ENCODE data around the gene TRIM37. TPM values are rescaled to one million over a fixed set of nuclear protein-coding genes. Genes with fewer than 3 reads are reported as not detected.
"Not testable (repeated sequence)": the region's sequence is repeated elsewhere in the genome, so short reads cannot be mapped to it uniquely, and the experiment has no call there.

The TRIM37 gene
- total and polyA plus RNA-seq, 3 experiments from 2014 or later: 11.4 to 30.6 (median 27.7) TPM

- peaks cover 16 to 29% (median 22%) of the 10 kb centered on the region in 3 donors for H3K4me1 Mint-ChIP-seq
- H3K27me3 Mint-ChIP-seq; H3K9me3 ChIP-seq (ENCODE audit: low read length); H3K27ac Mint-ChIP-seq; H3K4me3 Mint-ChIP-seq; H3K4me3 ChIP-seq (ENCODE audit: low read length); DNase-seq; H3K27me3 ChIP-seq (ENCODE audit: insufficient read depth, low read length, poor library complexity, severe bottlenecking); H3K27ac ChIP-seq (ENCODE audit: low read depth, low read length); H3K4me1 ChIP-seq (ENCODE audit: insufficient read depth, low read length); CTCF ChIA-PET; H3K9me3 Mint-ChIP-seq; POLR2A ChIA-PET: not testable (repeated sequence)
- peaks cover 0 to 44% (median 10%) of the 10 kb centered on the region in 3 donors for H3K36me3 Mint-ChIP-seq
- peaks cover 12% of the 10 kb centered on the region for H3K36me3 ChIP-seq (ENCODE audit: insufficient read depth, low read length)
Measured at GRCh38 chr17:59090593-59090992, 16.1 kb downstream of the TRIM37 start.

DNA sequence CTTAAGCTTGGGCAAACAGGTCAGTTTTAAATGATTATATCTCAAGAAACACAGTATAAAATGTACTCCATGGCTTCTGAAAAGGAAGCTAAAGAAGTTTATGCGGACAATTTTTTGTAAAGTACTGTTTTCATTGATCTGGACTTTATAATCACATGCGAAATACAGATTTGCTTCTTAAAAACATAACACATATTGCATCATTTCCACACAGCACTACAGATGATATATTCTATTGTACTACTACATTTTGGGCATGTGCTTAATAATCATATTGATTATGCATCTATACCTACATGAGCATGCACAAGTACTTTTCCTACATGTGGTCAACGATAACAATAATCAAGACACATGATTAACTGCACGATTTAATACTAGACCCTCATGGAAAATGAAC lies 22.5 kb downstream of the TRIM37 start:
- H3K27me3 ChIP-seq (ENCODE audit: insufficient read depth, low read length, poor library complexity, severe bottlenecking): no peaks in the 10 kb centered on the region
- Mint-ChIP-seq H3K36me3 (peaks cover 0 to 60% (median 20%) of the 10 kb centered on the region in 3 donors), H3K27ac (no peak overlapping the region), H3K4me1 (peaks cover 1 to 10% (median 6%) of the 10 kb centered on the region in 3 donors), H3K27me3 (no peaks in the 10 kb centered on the region), H3K4me3 (no peak overlapping the region), H3K9me3 (no peaks in the 10 kb centered on the region)
- DNase-seq: no peak
- ChIA-PET CTCF (no interaction called here), POLR2A (no interaction called here)
- H3K9me3 ChIP-seq (ENCODE audit: low read length): no peaks in the 10 kb centered on the region
- no peak overlapping the region for H3K27ac ChIP-seq (ENCODE audit: low read depth, low read length)
- no peak overlapping the region for H3K4me3 ChIP-seq (ENCODE audit: low read length)
- H3K4me1 ChIP-seq (ENCODE audit: insufficient read depth, low read length): no peaks in the 10 kb centered on the region
- H3K36me3 ChIP-seq (ENCODE audit: insufficient read depth, low read length): peaks cover 39% of the 10 kb centered on the region

GRCh38 chr17:59074494-59074893 lies 32.2 kb downstream of the TRIM37 start:
- POLR2A ChIA-PET: no interaction called here
- no peaks in the 10 kb centered on the region for H3K9me3 ChIP-seq (ENCODE audit: low read length)
- CTCF ChIA-PET: no interaction called here
- Mint-ChIP-seq H3K4me3 (no peak overlapping the region), H3K4me1 (no peaks in the 10 kb centered on the region), H3K27ac (no peak overlapping the region), H3K27me3 (no peaks in the 10 kb centered on the region), H3K36me3 (peaks cover 16 to 72% (median 27%) of the 10 kb centered on the region in 3 donors), H3K9me3 (no peaks in the 10 kb centered on the region)
- no peak for DNase-seq
- H3K4me1 ChIP-seq (ENCODE audit: insufficient read depth, low read length): no peaks in the 10 kb centered on the region
- H3K27me3 ChIP-seq (ENCODE audit: insufficient read depth, low read length, poor library complexity, severe bottlenecking): no peaks in the 10 kb centered on the region
- H3K4me3 ChIP-seq (ENCODE audit: low read length): no peak overlapping the region
- no peak overlapping the region for H3K27ac ChIP-seq (ENCODE audit: low read depth, low read length)
- peaks cover 3% of the 10 kb centered on the region for H3K36me3 ChIP-seq (ENCODE audit: insufficient read depth, low read length)

DNA sequence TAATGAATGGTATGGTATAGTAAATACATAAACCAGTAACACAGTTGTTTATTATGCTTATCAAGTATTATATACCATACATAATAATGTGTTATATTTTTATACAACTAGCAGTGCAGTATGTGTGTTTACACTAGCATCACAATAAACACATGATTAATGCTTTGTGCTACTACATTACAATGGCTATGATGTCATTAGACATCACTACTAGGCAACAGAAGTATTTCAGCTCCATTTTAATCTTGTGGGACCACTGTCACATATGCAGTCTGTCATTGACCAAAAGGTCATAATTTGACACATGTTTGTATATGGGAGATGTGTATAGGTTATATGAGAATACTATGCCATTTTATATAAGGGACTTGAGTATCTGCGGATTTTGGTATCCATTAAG lies 32.7 kb downstream of the TRIM37 start:
- DNase-seq: no peak
- no peak overlapping the region for H3K27ac ChIP-seq (ENCODE audit: low read depth, low read length)
- Mint-ChIP-seq H3K9me3 (no peaks in the 10 kb centered on the region), H3K27me3 (no peaks in the 10 kb centered on the region), H3K4me1 (no peaks in the 10 kb centered on the region), H3K27ac (peak overlapping the region in 1 of 8 donors; percentile 58), H3K4me3 (no peak overlapping the region), H3K36me3 (peaks cover 16 to 70% (median 26%) of the 10 kb centered on the region in 3 donors)
- CTCF ChIA-PET: no interaction called here
- POLR2A ChIA-PET: no interaction called here
- H3K27me3 ChIP-seq (ENCODE audit: insufficient read depth, low read length, poor library complexity, severe bottlenecking): no peaks in the 10 kb centered on the region
- no peaks in the 10 kb centered on the region for H3K9me3 ChIP-seq (ENCODE audit: low read length)
- no peak overlapping the region for H3K4me3 ChIP-seq (ENCODE audit: low read length)
- H3K4me1 ChIP-seq (ENCODE audit: insufficient read depth, low read length): no peaks in the 10 kb centered on the region
- H3K36me3 ChIP-seq (ENCODE audit: insufficient read depth, low read length): no peaks in the 10 kb centered on the region

DNA sequence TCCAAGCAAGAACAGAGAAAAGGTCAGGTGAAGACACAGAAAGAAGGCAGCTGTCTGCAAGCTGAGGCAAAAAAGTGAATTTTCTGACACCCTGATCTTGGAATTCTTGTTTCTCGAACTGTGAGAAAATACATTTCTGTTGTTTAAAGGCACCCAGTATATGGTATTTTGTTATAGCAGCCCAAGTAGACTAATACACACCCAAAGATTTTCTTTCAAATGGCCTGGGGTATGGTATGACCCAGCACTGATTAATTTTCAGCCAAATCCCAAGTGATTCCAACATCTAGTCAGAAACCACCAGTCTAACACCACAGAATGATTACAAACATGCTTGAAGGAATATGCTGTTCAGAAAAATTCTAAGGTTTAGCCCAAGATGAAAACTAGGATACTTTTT lies 36.8 kb downstream of the TRIM37 start:
- POLR2A ChIA-PET: interaction anchor here (0.6 kb wide), 1 partner anchor 616 kb away, joined by 6 read pairs; no protein-coding TSS in a partner anchor

GRCh38 chr17:59067756-59068155 lies 38.9 kb downstream of the TRIM37 start:
- H3K4me3 ChIP-seq (ENCODE audit: low read length): no peak overlapping the region
- H3K4me3 Mint-ChIP-seq: no peak overlapping the region
- H3K36me3 ChIP-seq (ENCODE audit: insufficient read depth, low read length): no peaks in the 10 kb centered on the region
- no peak for DNase-seq
- no peaks in the 10 kb centered on the region for H3K4me1 ChIP-seq (ENCODE audit: insufficient read depth, low read length)
- CTCF ChIA-PET: no interaction called here
- peaks cover 19 to 76% (median 21%) of the 10 kb centered on the region in 3 donors for H3K36me3 Mint-ChIP-seq
- H3K27ac Mint-ChIP-seq: no peak overlapping the region
- H3K9me3 ChIP-seq (ENCODE audit: low read length): no peaks in the 10 kb centered on the region
- H3K27me3 Mint-ChIP-seq: no peaks in the 10 kb centered on the region
- peaks cover 0 to 3% (median 2%) of the 10 kb centered on the region in 3 donors for H3K4me1 Mint-ChIP-seq
- POLR2A ChIA-PET: no interaction called here
- H3K27me3 ChIP-seq (ENCODE audit: insufficient read depth, low read length, poor library complexity, severe bottlenecking): no peaks in the 10 kb centered on the region
- H3K27ac ChIP-seq (ENCODE audit: low read depth, low read length): no peak overlapping the region
- no peaks in the 10 kb centered on the region for H3K9me3 Mint-ChIP-seq

More for the DNA sequence above, 36.8 kb downstream of the TRIM37 start:
- Mint-ChIP-seq H3K4me3 (no peak overlapping the region), H3K27me3 (no peaks in the 10 kb centered on the region), H3K27ac (peak overlapping the region in 1 of 8 donors; percentile 47), H3K36me3 (peaks cover 16 to 78% (median 24%) of the 10 kb centered on the region in 3 donors), H3K4me1 (peaks cover 0 to 2% (median 0%) of the 10 kb centered on the region in 3 donors), H3K9me3 (no peaks in the 10 kb centered on the region)
- CTCF ChIA-PET: interaction anchor here (1.4 kb wide), 1 partner anchor 13 kb away, joined by 3 read pairs; no protein-coding TSS in a partner anchor
- no peaks in the 10 kb centered on the region for H3K36me3 ChIP-seq (ENCODE audit: insufficient read depth, low read length)
- H3K27ac ChIP-seq (ENCODE audit: low read depth, low read length): no peak overlapping the region
- no peak for DNase-seq
- H3K9me3 ChIP-seq (ENCODE audit: low read length): no peaks in the 10 kb centered on the region
- no peaks in the 10 kb centered on the region for H3K27me3 ChIP-seq (ENCODE audit: insufficient read depth, low read length, poor library complexity, severe bottlenecking)
- no peaks in the 10 kb centered on the region for H3K4me1 ChIP-seq (ENCODE audit: insufficient read depth, low read length)
- no peak overlapping the region for H3K4me3 ChIP-seq (ENCODE audit: low read length)

DNA sequence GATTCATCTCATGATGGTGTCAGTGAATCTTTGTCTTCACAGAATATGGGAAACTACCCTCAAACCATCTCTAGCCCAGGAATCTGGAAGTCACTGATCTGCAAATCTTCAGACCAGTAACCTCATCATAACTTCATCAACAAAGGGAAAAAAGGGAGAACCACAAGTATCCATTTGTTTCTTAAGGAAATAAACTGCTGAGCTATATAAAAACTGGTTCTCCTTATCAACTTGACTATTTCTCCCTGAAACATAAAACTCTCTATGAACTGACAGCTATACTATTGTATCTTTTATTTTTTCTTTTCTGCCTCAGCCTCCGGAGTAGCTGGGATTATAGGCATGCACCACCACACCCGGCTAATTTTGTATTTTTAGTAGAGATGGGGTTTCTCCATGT lies 39.3 kb downstream of the TRIM37 start:
- no peak overlapping the region for H3K27ac ChIP-seq (ENCODE audit: low read depth, low read length)
- no peak overlapping the region for H3K4me3 Mint-ChIP-seq
- no peaks in the 10 kb centered on the region for H3K9me3 Mint-ChIP-seq
- H3K27ac Mint-ChIP-seq: peak overlapping the region in 1 of 8 donors; percentile 12
- H3K27me3 ChIP-seq (ENCODE audit: insufficient read depth, low read length, poor library complexity, severe bottlenecking): no peaks in the 10 kb centered on the region
- ChIA-PET CTCF (no interaction called here), POLR2A (no interaction called here)
- no peaks in the 10 kb centered on the region for H3K9me3 ChIP-seq (ENCODE audit: low read length)
- H3K36me3 ChIP-seq (ENCODE audit: insufficient read depth, low read length): no peaks in the 10 kb centered on the region
- no peak overlapping the region for H3K4me3 ChIP-seq (ENCODE audit: low read length)
- peaks cover 21 to 80% (median 24%) of the 10 kb centered on the region in 3 donors for H3K36me3 Mint-ChIP-seq
- DNase-seq: no peak
- no peaks in the 10 kb centered on the region for H3K4me1 ChIP-seq (ENCODE audit: insufficient read depth, low read length)
- no peaks in the 10 kb centered on the region for H3K27me3 Mint-ChIP-seq
- H3K4me1 Mint-ChIP-seq: peaks cover 0 to 3% (median 3%) of the 10 kb centered on the region in 3 donors

DNA sequence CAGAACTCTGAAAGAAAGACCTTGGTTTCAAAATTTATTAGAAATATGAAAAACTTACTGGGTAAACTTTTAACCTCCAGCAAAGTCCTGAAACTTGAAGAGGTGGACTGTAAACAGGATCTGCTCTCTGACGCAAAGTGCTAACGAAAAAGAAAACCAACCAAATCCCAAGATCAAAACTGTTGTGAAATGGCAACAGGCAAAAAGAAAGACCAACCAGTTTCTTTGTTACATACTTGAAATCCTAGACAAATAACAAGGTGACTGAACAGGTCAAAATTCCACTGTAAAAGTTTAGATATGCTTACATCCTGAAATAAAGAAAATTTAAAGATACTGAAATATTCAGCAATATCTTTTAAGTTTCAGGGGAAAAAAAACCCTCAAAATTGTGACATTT lies 44.2 kb downstream of the TRIM37 start:
- H3K4me3 ChIP-seq (ENCODE audit: low read length): no peak overlapping the region
- ChIA-PET CTCF (no interaction called here), POLR2A (no interaction called here)
- Mint-ChIP-seq H3K4me3 (no peak overlapping the region), H3K4me1 (peaks cover 6 to 10% (median 7%) of the 10 kb centered on the region in 3 donors), H3K36me3 (peaks cover 15 to 70% (median 19%) of the 10 kb centered on the region in 3 donors), H3K9me3 (no peaks in the 10 kb centered on the region), H3K27ac (peak overlapping the region in 1 of 8 donors; percentile 28), H3K27me3 (no peaks in the 10 kb centered on the region)
- H3K27ac ChIP-seq (ENCODE audit: low read depth, low read length): no peak overlapping the region
- H3K27me3 ChIP-seq (ENCODE audit: insufficient read depth, low read length, poor library complexity, severe bottlenecking): no peaks in the 10 kb centered on the region
- no peaks in the 10 kb centered on the region for H3K9me3 ChIP-seq (ENCODE audit: low read length)
- no peak for DNase-seq
- H3K4me1 ChIP-seq (ENCODE audit: insufficient read depth, low read length): no peaks in the 10 kb centered on the region
- peaks cover 3% of the 10 kb centered on the region for H3K36me3 ChIP-seq (ENCODE audit: insufficient read depth, low read length)

All from CD8-positive, alpha-beta memory T cell (primary cell).